ENCODE data around the gene ACADL.

ACADL gene

GRCh38 chr2:210224941-210225672 lies at the start of gene ACADL:
TSS of gene ACADL (minus strand) at chr2:210225447. CDS start at chr2:210225263, 184 bp downstream.
- DNase-seq, result peak; percentile 64

- DNase-seq, result no peak
Observed at GRCh38 chr2:210271300-210271699, 46.1 kb upstream of the ACADL start.

- DNase-seq, result no peak
Observed at GRCh38 chr2:210269148-210269547, 43.9 kb upstream of the ACADL start.

- DNase-seq, result no peak
Observed at GRCh38 chr2:210268281-210268680, 43.0 kb upstream of the ACADL start.

GRCh38 chr2:210267698-210268097 lies 42.5 kb upstream of the ACADL start:
- DNase-seq, result no peak

- no peak for DNase-seq
Observed at GRCh38 chr2:210264282-210264681, 39.0 kb upstream of the ACADL start.

- no peak for DNase-seq
Observed at GRCh38 chr2:210263841-210264240, 38.6 kb upstream of the ACADL start.

GRCh38 chr2:210262036-210262435 lies 36.8 kb upstream of the ACADL start:
- DNase-seq, result no peak

GRCh38 chr2:210259687-210260086 lies 34.4 kb upstream of the ACADL start:
- DNase-seq, result no peak

GRCh38 chr2:210252699-210253606 lies 27.7 kb upstream of the ACADL start:
- no peak for DNase-seq

GRCh38 chr2:210250622-210251021 lies 25.4 kb upstream of the ACADL start:
- DNase-seq, result no peak

- no peak for DNase-seq
Observed at GRCh38 chr2:210233487-210233886, 8.2 kb upstream of the ACADL start.

GRCh38 chr2:210230984-210231383 lies 5.7 kb upstream of the ACADL start:
- DNase-seq, result no peak

GRCh38 chr2:210230518-210230917 lies 5.3 kb upstream of the ACADL start:
- DNase-seq, result no peak

GRCh38 chr2:210228586-210228985 lies 3.3 kb upstream of the ACADL start:
- no peak for DNase-seq

- peak; percentile 11 for DNase-seq
Observed at GRCh38 chr2:210227290-210228088, 2.2 kb upstream of the ACADL start.

- no peak for DNase-seq
Observed at GRCh38 chr2:210226223-210226622, 976 bp upstream of the ACADL start.

GRCh38 chr2:210224591-210224940 lies 681 bp downstream of the ACADL start:
- no peak for DNase-seq

- DNase-seq, result no peak
Observed at GRCh38 chr2:210215120-210215519, 10.1 kb downstream of the ACADL start.

- no peak for DNase-seq
Observed at GRCh38 chr2:210210185-210210584, 15.1 kb downstream of the ACADL start.

- DNase-seq, result no peak
Observed at GRCh38 chr2:210207929-210208328, 17.3 kb downstream of the ACADL start.

- DNase-seq, result no peak
Observed at GRCh38 chr2:210203558-210203957, 21.7 kb downstream of the ACADL start.

- no peak for DNase-seq
Observed at GRCh38 chr2:210203147-210203546, 22.1 kb downstream of the ACADL start.
